ENCODE data around the gene CCDC14. TPM values are rescaled to one million over a fixed set of nuclear protein-coding genes. Genes with fewer than 3 reads are reported as not detected.
"Not testable (repeated sequence)": the region's sequence is repeated elsewhere in the genome, so short reads cannot be mapped to it uniquely, and the experiment has no call there.

Gene CCDC14
- total RNA-seq, 1 donor from 2014 or later = 10.0 TPM

GRCh38 chr3:123967260-123967659 lies 6.2 kb upstream of the CCDC14 start:
- DNase-seq (ENCODE audit: low spot score); intact Hi-C loops (cut with DNase I): not testable (repeated sequence)

GRCh38 chr3:123966799-123967198 lies 5.8 kb upstream of the CCDC14 start:
- DNase-seq (ENCODE audit: low spot score); intact Hi-C loops (cut with DNase I): not testable (repeated sequence)

GRCh38 chr3:123964793-123965192 lies 3.8 kb upstream of the CCDC14 start:
- DNase-seq (ENCODE audit: low spot score); intact Hi-C loops (cut with DNase I): not testable (repeated sequence)

- intact Hi-C loops (cut with DNase I) = no loop called here
- no peak for DNase-seq (ENCODE audit: low spot score)
Measured at GRCh38 chr3:123961508-123961856, 453 bp upstream of the CCDC14 start.

GRCh38 chr3:123953735-123954134 lies 7.3 kb downstream of the CCDC14 start:
- DNase-seq (ENCODE audit: low spot score) = no peak
- intact Hi-C loops (cut with DNase I) = no loop called here

- no peak for DNase-seq (ENCODE audit: low spot score)
- intact Hi-C loops (cut with DNase I) = no loop called here
Measured at GRCh38 chr3:123952844-123953520, 8.0 kb downstream of the CCDC14 start.

- DNase-seq (ENCODE audit: low spot score) = no peak
- intact Hi-C loops (cut with DNase I) = no loop called here
Measured at GRCh38 chr3:123951522-123952447, 9.2 kb downstream of the CCDC14 start.

- no peak for DNase-seq (ENCODE audit: low spot score)
- intact Hi-C loops (cut with DNase I) = no loop called here
Measured at GRCh38 chr3:123949641-123950040, 11.4 kb downstream of the CCDC14 start.

- intact Hi-C loops (cut with DNase I) = no loop called here
- DNase-seq (ENCODE audit: low spot score) = no peak
Measured at GRCh38 chr3:123948449-123948848, 12.6 kb downstream of the CCDC14 start.

- intact Hi-C loops (cut with DNase I) = no loop called here
- DNase-seq (ENCODE audit: low spot score) = no peak
Measured at GRCh38 chr3:123947482-123947881, 13.5 kb downstream of the CCDC14 start.

GRCh38 chr3:123941542-123941941 lies 19.5 kb downstream of the CCDC14 start:
- intact Hi-C loops (cut with DNase I) = no loop called here
- DNase-seq (ENCODE audit: low spot score) = no peak

- intact Hi-C loops (cut with DNase I) = no loop called here
- no peak for DNase-seq (ENCODE audit: low spot score)
Measured at GRCh38 chr3:123941121-123941520, 19.9 kb downstream of the CCDC14 start.

GRCh38 chr3:123939706-123940105 lies 21.3 kb downstream of the CCDC14 start:
- intact Hi-C loops (cut with DNase I) = no loop called here
- DNase-seq (ENCODE audit: low spot score) = no peak

GRCh38 chr3:123936400-123936799 lies 24.6 kb downstream of the CCDC14 start:
- intact Hi-C loops (cut with DNase I) = no loop called here
- no peak for DNase-seq (ENCODE audit: low spot score)

- DNase-seq (ENCODE audit: low spot score) = no peak
- intact Hi-C loops (cut with DNase I) = no loop called here
Measured at GRCh38 chr3:123935830-123936229, 25.2 kb downstream of the CCDC14 start.

- no peak for DNase-seq (ENCODE audit: low spot score)
- intact Hi-C loops (cut with DNase I) = no loop called here
Measured at GRCh38 chr3:123934250-123934649, 26.8 kb downstream of the CCDC14 start.

GRCh38 chr3:123930445-123930844 lies 30.6 kb downstream of the CCDC14 start:
- no peak for DNase-seq (ENCODE audit: low spot score)
- intact Hi-C loops (cut with DNase I) = no loop called here

GRCh38 chr3:123929325-123929724 lies 31.7 kb downstream of the CCDC14 start:
- no peak for DNase-seq (ENCODE audit: low spot score)
- intact Hi-C loops (cut with DNase I) = no loop called here

GRCh38 chr3:123926396-123926795 lies 34.6 kb downstream of the CCDC14 start:
- intact Hi-C loops (cut with DNase I) = no loop called here
- DNase-seq (ENCODE audit: low spot score) = no peak

- intact Hi-C loops (cut with DNase I) = no loop called here
- no peak for DNase-seq (ENCODE audit: low spot score)
Measured at GRCh38 chr3:123920868-123921267, 40.2 kb downstream of the CCDC14 start.

GRCh38 chr3:123920383-123920782 lies 40.6 kb downstream of the CCDC14 start:
- intact Hi-C loops (cut with DNase I) = no loop called here
- no peak for DNase-seq (ENCODE audit: low spot score)
